KG1 (cell line): ENCODE results near the gene SLC25A34.

ENCODE experiments used
- DNase-seq: peaks from one replicate; lab custom pipeline; 2025; lab: John Stamatoyannopoulos, UW

Gene SLC25A34

GRCh38 chr1:15775706-15776105 lies 39.6 kb downstream of the SLC25A34 start:
- no peak for DNase-seq

- no peak for DNase-seq
Measured at GRCh38 chr1:15777909-15778707, 42.0 kb downstream of the SLC25A34 start.

GRCh38 chr1:15785683-15786082 lies 49.6 kb downstream of the SLC25A34 start:
- DNase-seq, result no peak

GRCh38 chr1:15786581-15786980 lies 50.5 kb downstream of the SLC25A34 start:
- no peak for DNase-seq

GRCh38 chr1:15788624-15789301 lies 52.7 kb downstream of the SLC25A34 start:
- no peak for DNase-seq
